ENCODE measurements around the gene MAD1L1. TPM values are rescaled to one million over a fixed set of nuclear protein-coding genes. Genes with fewer than 3 reads are reported as not detected.

MAD1L1 gene
- total and polyA plus RNA-seq, 2 of the 8 experiments (the other 6 are each of a cell fraction or from before 2014, with no cell fraction given), result 40.4 to 44.6 TPM

DNA sequence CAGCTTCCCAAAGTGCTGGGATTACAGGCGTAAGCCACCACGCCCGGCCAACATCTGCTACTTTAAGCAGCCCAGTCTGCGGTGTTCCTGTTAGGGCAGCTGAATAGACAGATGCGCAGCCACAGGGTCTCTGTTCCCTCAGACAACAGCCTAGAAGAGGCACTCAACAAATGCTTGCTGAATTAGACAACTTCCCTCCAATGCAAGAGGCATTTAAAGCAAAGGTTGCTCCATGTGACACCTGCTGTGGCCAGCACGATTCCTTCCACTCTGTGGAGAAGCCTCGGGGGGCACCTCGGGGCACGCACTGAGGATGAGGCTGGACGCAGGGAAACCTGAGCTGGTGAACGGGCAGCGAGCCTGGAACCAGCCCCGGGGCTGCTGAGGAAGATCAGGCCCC is 237.8 kb downstream of the MAD1L1 start (continued):
- TF ChIP-seq CHD1 (IDR thresholded peaks at IDR 0.05; ENCODE audit: low read depth, low read length), result no peak
- TF ChIP-seq GABPA (IDR thresholded peaks at IDR 0.05; ENCODE audit: borderline replicate concordance, insufficient read depth, low read length), result no peak
- TF ChIP-seq SAP30 (IDR thresholded peaks at IDR 0.05; ENCODE audit: insufficient read depth, insufficient replicate concordance, low read length), result no peak
- TF ChIP-seq NRF1 (IDR thresholded peaks at IDR 0.05; ENCODE audit: low read depth, low read length), result no peak
- TF ChIP-seq RXRA (IDR thresholded peaks at IDR 0.05; ENCODE audit: insufficient read depth, low read depth, low read length), result no peak
- no peak for TF ChIP-seq BRCA1 (IDR thresholded peaks at IDR 0.05; ENCODE audit: low read depth, low read length)
- no peak for TF ChIP-seq RAD21 (IDR thresholded peaks at IDR 0.05 in 1 of 2, conservative IDR thresholded peaks at IDR 0.05 in 1 of 2; ENCODE audit: low read depth in 2 of 2, low read length in 2 of 2)
- TF ChIP-seq, protein P1, sequence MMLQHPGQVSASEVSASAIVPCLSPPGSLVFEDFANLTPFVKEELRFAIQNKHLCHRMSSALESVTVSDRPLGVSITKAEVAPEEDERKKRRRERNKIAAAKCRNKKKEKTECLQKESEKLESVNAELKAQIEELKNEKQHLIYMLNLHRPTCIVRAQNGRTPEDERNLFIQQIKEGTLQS (IDR thresholded peaks at IDR 0.05; ENCODE audit: insufficient read depth, low read depth, low read length), result no peak
